Liver (tissue), 3 donors: Measurements from ENCODE around the gene BCAT1.

Source experiments
- CTCF ChIP-seq: fragments of 150-350 bp; IDR thresholded peaks from 2 replicates; pipeline ENCODE4 v1.5.1; 2017; ENCODE audit warnings: improper control_type of control experiment, low read depth, low read length; ENCODE audit not compliant: missing input control
- EGR1 ChIP-seq, 2 donors: IDR thresholded peaks; 2 replicates each; pipeline ENCODE4 v1.6.1; 2016 to 2018; ENCODE audit warnings: antibody characterized with exemption in 2 of 2, low read depth in 2 of 2
- FOXA1 ChIP-seq: IDR thresholded peaks from 2 replicates; pipeline ENCODE4 v1.6.1; 2016; ENCODE audit warnings: antibody characterized with exemption
- FOXA2 ChIP-seq: IDR thresholded peaks from 2 replicates; pipeline ENCODE4 v1.6.1; 2016; ENCODE audit warnings: antibody characterized with exemption
- GABPA ChIP-seq, 2 donors: IDR thresholded peaks in 1 of 2; conservative IDR thresholded peaks in 1 of 2; 2 replicates each; pipeline ENCODE4 v1.6.1; 2016; ENCODE audit warnings: antibody characterized with exemption in 2 of 2, mild to moderate bottlenecking in 1 of 2, moderate library complexity in 1 of 2
- HNF4G ChIP-seq: IDR thresholded peaks from 2 replicates; pipeline ENCODE4 v1.6.1; 2016; ENCODE audit warnings: antibody characterized with exemption
- MAX ChIP-seq: IDR thresholded peaks from 2 replicates; pipeline ENCODE4 v1.6.1; 2016; ENCODE audit warnings: antibody characterized with exemption
- RAD21 ChIP-seq, 2 donors: IDR thresholded peaks; 2 replicates each; pipeline ENCODE4 v1.6.1; 2016; ENCODE audit warnings: antibody characterized with exemption in 2 of 2, mild to moderate bottlenecking in 2 of 2
- REST ChIP-seq: IDR thresholded peaks from 2 replicates; pipeline ENCODE4 v1.6.1; 2016; ENCODE audit warnings: antibody characterized with exemption, mild to moderate bottlenecking
- RXRA ChIP-seq, 2 donors: IDR thresholded peaks; 2 replicates each; pipeline ENCODE4 v1.6.1; 2017 to 2018; ENCODE audit warnings: antibody characterized with exemption in 2 of 2, mild to moderate bottlenecking in 1 of 2
- SP1 ChIP-seq: IDR thresholded peaks from 2 replicates; pipeline ENCODE4 v1.6.1; 2018; ENCODE audit warnings: antibody characterized with exemption, mild to moderate bottlenecking
- TAF1 ChIP-seq: conservative IDR thresholded peaks from 2 replicates; pipeline ENCODE4 v1.6.1; 2016; ENCODE audit warnings: antibody characterized with exemption, mild to moderate bottlenecking
- YY1 ChIP-seq: IDR thresholded peaks from 2 replicates; pipeline ENCODE4 v1.6.1; 2016; ENCODE audit warnings: antibody characterized with exemption, mild to moderate bottlenecking
- ZBTB33 ChIP-seq: IDR thresholded peaks from 2 replicates; pipeline ENCODE4 v1.6.1; 2016; ENCODE audit warnings: antibody characterized with exemption
- donor health status: healthy.
- donor health status: healthy.

- TF ChIP-seq CTCF = no peak
- no peak for TF ChIP-seq EGR1 (IDR thresholded peaks at IDR 0.05; ENCODE audit: low read depth in 2 of 2)
- TF ChIP-seq REST = no peak
- TF ChIP-seq MAX = no peak
- TF ChIP-seq SP1 = no peak
- no peak for TF ChIP-seq TAF1
- no peak for TF ChIP-seq GABPA (IDR thresholded peaks at IDR 0.05 in 1 of 2, conservative IDR thresholded peaks at IDR 0.05 in 1 of 2)
- TF ChIP-seq YY1 = no peak
- TF ChIP-seq FOXA2 = no peak
- TF ChIP-seq HNF4G = no peak
- TF ChIP-seq RXRA (IDR thresholded peaks at IDR 0.05) = no peak
- TF ChIP-seq ZBTB33 = no peak
- no peak for TF ChIP-seq RAD21 (IDR thresholded peaks at IDR 0.05)
- no peak for TF ChIP-seq FOXA1
Measured at GRCh38 chr12:24966951-24967564, 18.2 kb upstream of the BCAT1 start.
